Measurements from ENCODE around the gene CTNNA2.

CTNNA2 gene

GRCh38 chr2:80300954-80301353 lies 788.1 kb downstream of the CTNNA2 start:
- DNase-seq: no peak

- no peak for DNase-seq
Observed at GRCh38 chr2:80302001-80302313, 789.1 kb downstream of the CTNNA2 start.

GRCh38 chr2:80302314-80303005 lies 789.6 kb downstream of the CTNNA2 start:
- no peak for DNase-seq

- no peak for DNase-seq
Observed at GRCh38 chr2:80303006-80303908, 790.4 kb downstream of the CTNNA2 start.

- DNase-seq: no peak
Observed at GRCh38 chr2:80303909-80304837, 791.3 kb downstream of the CTNNA2 start, which contains the start of gene LRRTM1. Gene LRRTM1 (minus strand): TSS chr2:80304752. CDS start chr2:80303819, 933 bp downstream.

GRCh38 chr2:80311304-80311703 lies 798.5 kb downstream of the CTNNA2 start:
- DNase-seq: no peak

GRCh38 chr2:80312282-80312839 lies 799.5 kb downstream of the CTNNA2 start:
- DNase-seq: no peak

- no peak for DNase-seq
Observed at GRCh38 chr2:80322311-80322920, 809.6 kb downstream of the CTNNA2 start.

GRCh38 chr2:80322958-80323357 lies 810.1 kb downstream of the CTNNA2 start:
- DNase-seq: no peak

GRCh38 chr2:80323610-80324009 lies 810.8 kb downstream of the CTNNA2 start:
- no peak for DNase-seq

GRCh38 chr2:80324525-80324924 lies 811.7 kb downstream of the CTNNA2 start:
- DNase-seq: no peak

- DNase-seq: no peak
Observed at GRCh38 chr2:80326214-80326613, 813.4 kb downstream of the CTNNA2 start.

- DNase-seq: no peak
Observed at GRCh38 chr2:80326861-80327260, 814.0 kb downstream of the CTNNA2 start.

GRCh38 chr2:80328159-80328571 lies 815.3 kb downstream of the CTNNA2 start:
- no peak for DNase-seq

GRCh38 chr2:80329491-80329890 lies 816.6 kb downstream of the CTNNA2 start:
- DNase-seq: no peak

- DNase-seq: no peak
Observed at GRCh38 chr2:80330527-80331450, 817.9 kb downstream of the CTNNA2 start.

- DNase-seq: no peak
Observed at GRCh38 chr2:80333886-80334285, 821.0 kb downstream of the CTNNA2 start.

GRCh38 chr2:80335411-80335810 lies 822.6 kb downstream of the CTNNA2 start:
- no peak for DNase-seq

GRCh38 chr2:80338794-80339193 lies 825.9 kb downstream of the CTNNA2 start:
- no peak for DNase-seq

- no peak for DNase-seq
Observed at GRCh38 chr2:80340022-80340421, 827.2 kb downstream of the CTNNA2 start.

- DNase-seq: no peak
Observed at GRCh38 chr2:80348078-80348477, 835.2 kb downstream of the CTNNA2 start.

All from EL (cell line).